ENCODE data around the gene PDCD6IP. TPM values are rescaled to one million over a fixed set of nuclear protein-coding genes. Genes with fewer than 3 reads are reported as not detected.

PDCD6IP gene
- total and polyA plus RNA-seq, 2 of the 13 experiments (the other 11 are each of a cell fraction or from before 2014, with no cell fraction given), result 62.5 to 85.6 TPM

DNA sequence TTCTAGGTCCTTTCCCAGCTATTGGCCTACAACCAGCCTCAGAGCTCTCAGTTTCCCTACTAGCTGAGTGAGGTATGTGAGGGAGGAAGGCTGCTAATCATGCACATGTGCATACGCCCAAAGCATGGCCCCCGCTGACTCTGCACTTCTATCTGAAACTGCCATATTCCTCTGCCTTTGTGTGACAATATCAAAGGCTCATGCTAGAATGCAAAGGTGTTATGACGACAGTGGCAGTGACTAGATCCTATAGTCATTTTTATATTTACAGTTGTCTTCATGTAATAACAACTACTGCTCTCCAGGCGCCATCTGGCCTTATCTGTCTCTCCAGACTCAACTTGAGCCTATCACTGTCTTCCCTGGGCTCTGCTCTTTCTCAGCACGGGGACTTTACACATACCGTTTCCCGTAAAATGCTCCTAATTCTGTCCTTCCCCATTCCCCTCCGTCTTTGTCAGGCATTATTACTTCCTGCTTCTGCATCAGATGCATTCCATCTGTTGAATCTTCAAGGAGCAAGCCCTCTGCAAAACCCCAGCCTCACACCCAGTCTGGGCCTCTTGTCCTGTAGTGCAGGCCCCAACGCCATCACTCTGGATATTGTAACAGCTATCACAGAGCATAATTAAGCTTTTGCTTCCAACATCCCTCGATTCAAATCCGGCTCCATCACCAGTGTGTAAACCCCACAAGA is 102.5 kb downstream of the PDCD6IP start (continued):
- TF ChIP-seq ZNF143 (CRISPR knock-in tag; IDR thresholded peaks at IDR 0.05), result no peak

DNA sequence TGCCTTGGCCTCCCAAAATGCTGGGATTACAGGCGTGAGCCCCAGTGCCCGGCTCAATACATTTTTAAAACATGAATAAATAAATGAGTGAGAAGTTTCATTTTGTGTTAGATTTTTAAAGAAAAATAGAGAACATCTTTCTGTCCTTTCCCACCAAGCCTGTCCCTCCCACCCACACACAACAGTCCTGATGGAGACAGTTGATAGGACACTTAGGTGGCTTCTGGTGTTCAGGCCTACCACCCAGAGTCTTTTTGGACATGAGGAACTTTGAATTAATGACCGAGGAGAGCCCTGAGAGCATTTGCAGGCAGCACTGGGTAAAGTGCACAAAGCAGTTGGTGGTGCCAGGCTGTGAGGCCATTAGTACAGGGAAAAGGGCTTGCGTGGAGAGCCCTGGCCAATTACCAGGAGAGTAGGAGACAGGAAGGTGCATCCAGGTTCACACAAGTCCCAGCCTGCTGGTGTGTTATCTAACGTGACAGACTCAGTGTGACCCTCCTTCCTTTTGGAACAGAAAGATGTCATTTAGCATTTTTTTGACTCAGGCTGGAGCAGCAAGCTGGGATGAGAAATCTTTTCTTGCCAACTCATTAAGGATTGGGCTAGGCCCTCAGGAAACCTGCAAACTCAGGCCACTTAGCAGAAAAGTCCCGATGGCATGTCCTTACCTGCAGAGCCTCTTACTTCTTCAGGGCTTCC is 103.6 kb downstream of the PDCD6IP start:
- Histone ChIP-seq H3K79me2 (ENCODE audit: insufficient read depth, low read length) (no peaks in the 10 kb centered on the region), H2AFZ (ENCODE audit: low read length) (no peak overlapping the region), H4K20me1 (ENCODE audit: insufficient read depth, low read length) (no peaks in the 10 kb centered on the region), H3K9ac (ENCODE audit: insufficient read depth, low read depth, low read length) (no peak overlapping the region), H3K9me3 (ENCODE audit: low read length) (no peaks in the 10 kb centered on the region), H3K27ac (ENCODE audit: extremely low read length, insufficient read depth, low read length) (no peak overlapping the region), H3K4me2 (ENCODE audit: low read depth, low read length) (no peak overlapping the region), H3K27me3 (ENCODE audit: control insufficient read depth in 1 of 2, insufficient read depth in 2 of 2, low read length in 2 of 2) (peaks cover 0 to 1% of the 10 kb centered on the region in 2 experiments; a peak in 2 of 5 replicates), H3K4me1 (ENCODE audit: insufficient read depth, low read length) (no peaks in the 10 kb centered on the region), H3K4me3 (replicated peaks in 1 of 3; ENCODE audit: insufficient read depth in 1 of 3, low read depth in 2 of 3, low read length in 3 of 3) (no peak overlapping the region), H3K36me3 (replicated peaks in 1 of 2; ENCODE audit: control insufficient read depth in 1 of 2, insufficient read depth in 2 of 2, low read length in 2 of 2) (no peaks in the 10 kb centered on the region)
- ATAC-seq, result no peak
- intact Hi-C loops (cut with micrococcal nuclease; ENCODE audit: unreplicated experiment), result no loop called here
- TF ChIP-seq, protein P1, sequence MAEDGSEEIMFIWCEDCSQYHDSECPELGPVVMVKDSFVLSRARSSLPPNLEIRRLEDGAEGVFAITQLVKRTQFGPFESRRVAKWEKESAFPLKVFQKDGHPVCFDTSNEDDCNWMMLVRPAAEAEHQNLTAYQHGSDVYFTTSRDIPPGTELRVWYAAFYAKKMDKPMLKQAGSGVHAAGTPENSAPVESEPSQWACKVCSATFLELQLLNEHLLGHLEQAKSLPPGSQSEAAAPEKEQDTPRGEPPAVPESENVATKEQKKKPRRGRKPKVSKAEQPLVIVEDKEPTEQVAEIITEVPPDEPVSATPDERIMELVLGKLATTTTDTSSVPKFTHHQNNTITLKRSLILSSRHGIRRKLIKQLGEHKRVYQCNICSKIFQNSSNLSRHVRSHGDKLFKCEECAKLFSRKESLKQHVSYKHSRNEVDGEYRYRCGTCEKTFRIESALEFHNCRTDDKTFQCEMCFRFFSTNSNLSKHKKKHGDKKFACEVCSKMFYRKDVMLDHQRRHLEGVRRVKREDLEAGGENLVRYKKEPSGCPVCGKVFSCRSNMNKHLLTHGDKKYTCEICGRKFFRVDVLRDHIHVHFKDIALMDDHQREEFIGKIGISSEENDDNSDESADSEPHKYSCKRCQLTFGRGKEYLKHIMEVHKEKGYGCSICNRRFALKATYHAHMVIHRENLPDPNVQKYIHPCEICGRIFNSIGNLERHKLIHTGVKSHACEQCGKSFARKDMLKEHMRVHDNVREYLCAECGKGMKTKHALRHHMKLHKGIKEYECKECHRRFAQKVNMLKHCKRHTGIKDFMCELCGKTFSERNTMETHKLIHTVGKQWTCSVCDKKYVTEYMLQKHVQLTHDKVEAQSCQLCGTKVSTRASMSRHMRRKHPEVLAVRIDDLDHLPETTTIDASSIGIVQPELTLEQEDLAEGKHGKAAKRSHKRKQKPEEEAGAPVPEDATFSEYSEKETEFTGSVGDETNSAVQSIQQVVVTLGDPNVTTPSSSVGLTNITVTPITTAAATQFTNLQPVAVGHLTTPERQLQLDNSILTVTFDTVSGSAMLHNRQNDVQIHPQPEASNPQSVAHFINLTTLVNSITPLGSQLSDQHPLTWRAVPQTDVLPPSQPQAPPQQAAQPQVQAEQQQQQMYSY (CRISPR knock-in tag; IDR thresholded peaks at IDR 0.05), result no peak
- TF ChIP-seq, protein P2, sequence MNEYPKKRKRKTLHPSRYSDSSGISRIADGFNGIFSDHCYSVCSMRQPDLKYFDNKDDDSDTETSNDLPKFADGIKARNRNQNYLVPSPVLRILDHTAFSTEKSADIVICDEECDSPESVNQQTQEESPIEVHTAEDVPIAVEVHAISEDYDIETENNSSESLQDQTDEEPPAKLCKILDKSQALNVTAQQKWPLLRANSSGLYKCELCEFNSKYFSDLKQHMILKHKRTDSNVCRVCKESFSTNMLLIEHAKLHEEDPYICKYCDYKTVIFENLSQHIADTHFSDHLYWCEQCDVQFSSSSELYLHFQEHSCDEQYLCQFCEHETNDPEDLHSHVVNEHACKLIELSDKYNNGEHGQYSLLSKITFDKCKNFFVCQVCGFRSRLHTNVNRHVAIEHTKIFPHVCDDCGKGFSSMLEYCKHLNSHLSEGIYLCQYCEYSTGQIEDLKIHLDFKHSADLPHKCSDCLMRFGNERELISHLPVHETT (CRISPR knock-in tag; conservative IDR thresholded peaks at IDR 0.05), result no peak
- TF ChIP-seq, protein P3, sequence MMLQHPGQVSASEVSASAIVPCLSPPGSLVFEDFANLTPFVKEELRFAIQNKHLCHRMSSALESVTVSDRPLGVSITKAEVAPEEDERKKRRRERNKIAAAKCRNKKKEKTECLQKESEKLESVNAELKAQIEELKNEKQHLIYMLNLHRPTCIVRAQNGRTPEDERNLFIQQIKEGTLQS (CRISPR knock-in tag; IDR thresholded peaks at IDR 0.05), result no peak
- TF ChIP-seq NFE2L2 (IDR thresholded peaks at IDR 0.05; ENCODE audit: low read length), result no peak
- TF ChIP-seq, protein P4, sequence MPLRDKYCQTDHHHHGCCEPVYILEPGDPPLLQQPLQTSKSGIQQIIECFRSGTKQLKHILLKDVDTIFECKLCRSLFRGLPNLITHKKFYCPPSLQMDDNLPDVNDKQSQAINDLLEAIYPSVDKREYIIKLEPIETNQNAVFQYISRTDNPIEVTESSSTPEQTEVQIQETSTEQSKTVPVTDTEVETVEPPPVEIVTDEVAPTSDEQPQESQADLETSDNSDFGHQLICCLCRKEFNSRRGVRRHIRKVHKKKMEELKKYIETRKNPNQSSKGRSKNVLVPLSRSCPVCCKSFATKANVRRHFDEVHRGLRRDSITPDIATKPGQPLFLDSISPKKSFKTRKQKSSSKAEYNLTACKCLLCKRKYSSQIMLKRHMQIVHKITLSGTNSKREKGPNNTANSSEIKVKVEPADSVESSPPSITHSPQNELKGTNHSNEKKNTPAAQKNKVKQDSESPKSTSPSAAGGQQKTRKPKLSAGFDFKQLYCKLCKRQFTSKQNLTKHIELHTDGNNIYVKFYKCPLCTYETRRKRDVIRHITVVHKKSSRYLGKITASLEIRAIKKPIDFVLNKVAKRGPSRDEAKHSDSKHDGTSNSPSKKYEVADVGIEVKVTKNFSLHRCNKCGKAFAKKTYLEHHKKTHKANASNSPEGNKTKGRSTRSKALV (CRISPR knock-in tag; IDR thresholded peaks at IDR 0.05), result no peak
- TF ChIP-seq POLR2A (IDR thresholded peaks at IDR 0.05; ENCODE audit: insufficient read depth in 1 of 2, low read depth in 2 of 2, low read length in 2 of 2), result no peak
- TF ChIP-seq GATA4 (IDR thresholded peaks at IDR 0.05; ENCODE audit: borderline replicate concordance, low read depth), result no peak
- TF ChIP-seq, protein P5, sequence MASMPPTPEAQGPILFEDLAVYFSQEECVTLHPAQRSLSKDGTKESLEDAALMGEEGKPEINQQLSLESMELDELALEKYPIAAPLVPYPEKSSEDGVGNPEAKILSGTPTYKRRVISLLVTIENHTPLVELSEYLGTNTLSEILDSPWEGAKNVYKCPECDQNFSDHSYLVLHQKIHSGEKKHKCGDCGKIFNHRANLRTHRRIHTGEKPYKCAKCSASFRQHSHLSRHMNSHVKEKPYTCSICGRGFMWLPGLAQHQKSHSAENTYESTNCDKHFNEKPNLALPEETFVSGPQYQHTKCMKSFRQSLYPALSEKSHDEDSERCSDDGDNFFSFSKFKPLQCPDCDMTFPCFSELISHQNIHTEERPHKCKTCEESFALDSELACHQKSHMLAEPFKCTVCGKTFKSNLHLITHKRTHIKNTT (CRISPR knock-in tag; IDR thresholded peaks at IDR 0.05), result no peak
- TF ChIP-seq ZNF841 (CRISPR knock-in tag; IDR thresholded peaks at IDR 0.05; ENCODE audit: borderline replicate concordance), result no peak
- no peak for TF ChIP-seq JARID2 (CRISPR knock-in tag; IDR thresholded peaks at IDR 0.05; ENCODE audit: insufficient replicate concordance)
- in situ Hi-C loops (cut with HindIII; ENCODE audit: extremely low pct_ligation_motif_present, low pct_unique_long_range_greater_than_20kb), result no loop called here
- FAIRE-seq, result no peak
- no TSS peak for BruUV-seq (replicated peaks)
- DNase-seq (ENCODE audit: low spot score), result no peak
- 18% methylated on average over 6 of the region's 6 CpGs for WGBS (ENCODE audit: low lambda C conversion rate)
- POLR2A ChIA-PET, result no interaction called here
- CTCF ChIA-PET (ENCODE audit: low intra/inter-chr PET ratio, low total read pairs), result no interaction called here
